NCI-H2227 treated with DMSO at 0.1 percent for 48 hours (cell line): ENCODE measurements around the gene ADGRD1.
A peak's percentile ranks its signal among the peaks of the same experiment; 100 is the strongest.

Experiments
- DNase-seq: peaks from one replicate; lab custom pipeline; 2025; lab: John Stamatoyannopoulos, UW

Gene ADGRD1

GRCh38 chr12:131074221-131075083 lies 120.7 kb downstream of the ADGRD1 start:
- no peak for DNase-seq

GRCh38 chr12:131075194-131075593 lies 121.5 kb downstream of the ADGRD1 start:
- no peak for DNase-seq

- no peak for DNase-seq
Measured at GRCh38 chr12:131075611-131076010, 121.9 kb downstream of the ADGRD1 start.

GRCh38 chr12:131076296-131076695 lies 122.6 kb downstream of the ADGRD1 start:
- no peak for DNase-seq

GRCh38 chr12:131076791-131077747 lies 123.4 kb downstream of the ADGRD1 start:
- no peak for DNase-seq

GRCh38 chr12:131077931-131078391 lies 124.3 kb downstream of the ADGRD1 start:
- DNase-seq = no peak

- DNase-seq = peak; percentile 78
Measured at GRCh38 chr12:131082290-131083194, 128.8 kb downstream of the ADGRD1 start.

- DNase-seq = no peak
Measured at GRCh38 chr12:131084341-131085011, 130.8 kb downstream of the ADGRD1 start.

- DNase-seq = no peak
Measured at GRCh38 chr12:131085125-131085815, 131.6 kb downstream of the ADGRD1 start.

- DNase-seq = no peak
Measured at GRCh38 chr12:131085816-131086591, 132.3 kb downstream of the ADGRD1 start.

- no peak for DNase-seq
Measured at GRCh38 chr12:131087302-131087818, 133.7 kb downstream of the ADGRD1 start.

- no peak for DNase-seq
Measured at GRCh38 chr12:131087991-131088700, 134.4 kb downstream of the ADGRD1 start.

GRCh38 chr12:131088701-131089530 lies 135.2 kb downstream of the ADGRD1 start:
- no peak for DNase-seq

- DNase-seq = no peak
Measured at GRCh38 chr12:131089531-131090273, 136.0 kb downstream of the ADGRD1 start.

GRCh38 chr12:131090274-131091210 lies 136.8 kb downstream of the ADGRD1 start:
- DNase-seq = no peak

- no peak for DNase-seq
Measured at GRCh38 chr12:131091413-131091975, 137.8 kb downstream of the ADGRD1 start.
